ENCODE data around the gene GRHL3. TPM values are rescaled to one million over a fixed set of nuclear protein-coding genes. Genes with fewer than 3 reads are reported as not detected.
A peak's percentile ranks its signal among the peaks of the same experiment; 100 is the strongest.

GRHL3 gene
- total RNA-seq, 1 donor from 2014 or later = 20.5 TPM

GRCh38 chr1:24381256-24381655, 62.1 kb downstream of the GRHL3 start:
- no peak for DNase-seq (ENCODE audit: low read depth)
- no peak for TF ChIP-seq CTCF (IDR thresholded peaks at IDR 0.05; ENCODE audit: insufficient read depth, low read length, severe bottlenecking)
- no peak for FAIRE-seq
- no peaks in the 10 kb centered on the region for H3K36me3 ChIP-seq (ENCODE audit: control insufficient read depth, insufficient read depth, low read length)
- no peak overlapping the region for H3K4me3 ChIP-seq (ENCODE audit: low read depth, low read length)
- no peaks in the 10 kb centered on the region for H3K27me3 ChIP-seq (ENCODE audit: control insufficient read depth, insufficient read depth, low read length)

GRCh38 chr1:24382165-24382577, 63.0 kb downstream of the GRHL3 start:
- TF ChIP-seq CTCF (IDR thresholded peaks at IDR 0.05; ENCODE audit: insufficient read depth, low read length, severe bottlenecking) = no peak
- DNase-seq (ENCODE audit: low read depth) (peak; percentile 91), FAIRE-seq (peak; percentile 94)
- no peaks in the 10 kb centered on the region for H3K27me3 ChIP-seq (ENCODE audit: control insufficient read depth, insufficient read depth, low read length)
- no peak overlapping the region for H3K4me3 ChIP-seq (ENCODE audit: low read depth, low read length)
- H3K36me3 ChIP-seq (ENCODE audit: control insufficient read depth, insufficient read depth, low read length) = peaks cover under 1% of the 10 kb centered on the region

- no peak for FAIRE-seq
- TF ChIP-seq CTCF (IDR thresholded peaks at IDR 0.05; ENCODE audit: insufficient read depth, low read length, severe bottlenecking) = no peak
- no peaks in the 10 kb centered on the region for H3K27me3 ChIP-seq (ENCODE audit: control insufficient read depth, insufficient read depth, low read length)
- DNase-seq (ENCODE audit: low read depth) = peak; percentile 83
- H3K36me3 ChIP-seq (ENCODE audit: control insufficient read depth, insufficient read depth, low read length) = peaks cover 2% of the 10 kb centered on the region
- H3K4me3 ChIP-seq (ENCODE audit: low read depth, low read length) = no peak overlapping the region
These were observed 64.3 kb downstream of the GRHL3 start for GRCh38 chr1:24383381-24383940.

GRCh38 chr1:24384251-24385090, 65.3 kb downstream of the GRHL3 start:
- DNase-seq (ENCODE audit: low read depth) = peak; percentile 96
- no peak for TF ChIP-seq CTCF (IDR thresholded peaks at IDR 0.05; ENCODE audit: insufficient read depth, low read length, severe bottlenecking)

GRCh38 chr1:24385160-24385940, 66.2 kb downstream of the GRHL3 start:
- peak; percentile 72 for TF ChIP-seq CTCF (IDR thresholded peaks at IDR 0.05; ENCODE audit: insufficient read depth, low read length, severe bottlenecking)
- FAIRE-seq = no peak
- Histone ChIP-seq H3K36me3 (ENCODE audit: control insufficient read depth, insufficient read depth, low read length) (peaks cover 3% of the 10 kb centered on the region), H3K4me3 (ENCODE audit: low read depth, low read length) (no peak overlapping the region), H3K27me3 (ENCODE audit: control insufficient read depth, insufficient read depth, low read length) (no peaks in the 10 kb centered on the region)
- DNase-seq (ENCODE audit: low read depth) = peak; percentile 67

More at GRCh38 chr1:24384251-24385090, 65.3 kb downstream of the GRHL3 start:
- Histone ChIP-seq H3K36me3 (ENCODE audit: control insufficient read depth, insufficient read depth, low read length) (peaks cover 3% of the 10 kb centered on the region), H3K27me3 (ENCODE audit: control insufficient read depth, insufficient read depth, low read length) (no peaks in the 10 kb centered on the region), H3K4me3 (ENCODE audit: low read depth, low read length) (no peak overlapping the region)
- FAIRE-seq = peak; percentile 97
